UCSD-AML1 (cell line): ENCODE measurements around the gene TTC27.
"Not testable (repeated sequence)": the region's sequence is repeated elsewhere in the genome, so short reads cannot be mapped to it uniquely, and the experiment has no call there.

Source experiments
- DNase-seq: peaks from one replicate; lab custom pipeline; 2025; ENCODE audit not compliant: unreplicated experiment; lab: John Stamatoyannopoulos, UW

TTC27 gene

GRCh38 chr2:32846274-32846673, 218.4 kb downstream of the TTC27 start:
- DNase-seq = not testable (repeated sequence)

DNA sequence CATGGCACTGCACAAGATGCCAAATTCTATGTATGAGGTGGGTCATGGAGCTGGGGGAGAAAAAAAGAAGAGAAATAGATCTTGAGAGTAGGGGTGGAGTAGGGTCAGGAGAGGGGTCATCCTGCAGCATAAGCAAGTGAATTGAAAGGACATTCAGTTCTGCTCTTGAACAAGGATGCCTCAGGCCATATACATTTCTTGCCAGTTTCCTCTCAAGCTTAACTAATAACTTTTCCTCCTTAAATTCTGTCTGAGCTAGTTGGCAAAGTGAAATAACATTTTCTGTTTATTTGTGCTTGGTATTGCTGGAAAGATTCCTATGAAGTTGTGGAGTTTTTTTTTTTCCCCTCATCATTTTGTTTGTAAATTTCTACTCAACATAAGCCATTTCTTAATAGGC, 219.9 kb downstream of the TTC27 start:
- DNase-seq = no peak

GRCh38 chr2:32849456-32850194, 221.8 kb downstream of the TTC27 start:
- no peak for DNase-seq

GRCh38 chr2:32851777-32852439, 224.1 kb downstream of the TTC27 start:
- no peak for DNase-seq

GRCh38 chr2:32852856-32853255, 225.0 kb downstream of the TTC27 start:
- no peak for DNase-seq

- no peak for DNase-seq
Observed at GRCh38 chr2:32856891-32857290, 229.0 kb downstream of the TTC27 start.

GRCh38 chr2:32858713-32859112, 230.9 kb downstream of the TTC27 start:
- DNase-seq = no peak

DNA sequence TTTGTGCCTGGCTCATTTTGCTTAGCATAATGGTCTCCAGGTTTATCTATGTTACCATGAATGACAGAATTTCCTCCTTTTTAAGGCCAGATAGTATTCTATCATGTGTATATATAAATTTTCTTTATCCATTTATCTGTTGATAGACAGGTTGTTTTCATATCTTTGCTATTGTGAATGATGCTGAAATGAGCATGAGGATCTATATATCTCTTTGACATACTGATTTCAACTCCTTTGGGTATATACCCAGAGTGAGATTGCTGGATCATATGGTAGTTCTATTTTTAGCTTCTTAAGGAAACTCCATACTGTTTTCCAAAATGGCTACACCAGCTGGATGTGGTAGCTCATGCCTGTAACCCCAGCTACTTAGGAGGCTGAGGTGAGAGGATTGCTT, 232.5 kb downstream of the TTC27 start:
- no peak for DNase-seq

GRCh38 chr2:32862269-32863055, 234.6 kb downstream of the TTC27 start:
- DNase-seq = no peak

- DNase-seq = no peak
Observed at GRCh38 chr2:32863326-32863725, 235.5 kb downstream of the TTC27 start.

GRCh38 chr2:32863803-32864202, 236.0 kb downstream of the TTC27 start:
- DNase-seq = no peak

GRCh38 chr2:32864334-32865111, 236.7 kb downstream of the TTC27 start:
- DNase-seq = no peak

DNA sequence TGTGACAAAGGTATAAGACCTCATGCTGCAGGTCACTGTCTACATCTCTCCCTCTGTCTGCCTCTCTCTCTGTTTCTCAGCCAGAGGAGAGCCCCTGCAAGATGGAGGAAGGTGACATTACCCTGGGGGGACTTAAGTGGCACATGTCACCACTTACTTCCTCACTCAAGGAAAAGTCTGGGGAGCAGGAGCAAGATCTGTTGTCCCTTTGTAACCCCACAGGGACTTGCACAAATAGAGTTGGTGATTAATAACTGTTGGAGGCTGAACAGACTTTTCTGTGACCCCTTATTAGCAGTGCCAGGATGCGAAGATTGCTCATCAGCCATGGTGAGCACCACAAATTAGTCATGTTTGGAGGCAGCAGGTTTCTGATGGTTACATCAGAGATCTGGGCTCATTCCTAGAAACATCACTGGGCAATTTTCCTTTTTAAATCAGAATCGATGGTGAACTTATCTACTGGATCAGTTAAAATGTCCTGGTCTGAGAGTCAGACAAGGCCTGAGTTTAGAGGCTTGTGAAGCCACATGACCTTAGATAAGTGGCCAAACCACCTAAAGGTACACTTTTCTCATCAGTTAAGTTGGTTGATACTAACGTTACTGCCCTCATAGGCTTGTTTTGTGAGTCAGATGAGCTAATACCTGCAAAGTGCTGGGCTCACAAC, 237.7 kb downstream of the TTC27 start:
- DNase-seq = no peak

- not testable (repeated sequence) for DNase-seq
Observed at GRCh38 chr2:32866462-32866861, 238.6 kb downstream of the TTC27 start.
